Heart right ventricle (tissue), 16 donors: ENCODE data around the gene UPP1. TPM values are rescaled to one million over a fixed set of nuclear protein-coding genes. Genes with fewer than 3 reads are reported as not detected.

Source experiments
- ATAC-seq, 8 donors: fragments of 200-7000 bp; cut with Tn5 transposase; one replicate each; pipeline ENCODE4 v1.9.1; 2020; ENCODE audit warnings: mild to moderate bottlenecking in 8 of 8, moderate library complexity in 8 of 8, moderate number of reproducible peaks in 1 of 8
- DNase-seq, 2 donors: peaks; one replicate each; pipeline ENCODE4 v3.0.0-alpha.2; 2020
- H3K27ac ChIP-seq, 10 donors: fragments of 200-600 bp; sonication (generic) in 2 of 10; one replicate each; pipeline versions ENCODE4 v1.5.0 to v1.8.0; 2020 to 2022; ENCODE audit warnings: mild to moderate bottlenecking in 3 of 10
- H3K27me3 ChIP-seq, 7 donors: fragments of 200-600 bp; one replicate each; pipeline ENCODE4 v1.8.0; 2021 to 2022; ENCODE audit warnings: mild to moderate bottlenecking in 2 of 7
- H3K36me3 ChIP-seq, 9 donors: fragments of 200-600 bp; sonication (generic) in 1 of 9; one replicate each; pipeline versions ENCODE4 v1.5.0 to v1.8.0; 2020 to 2022; ENCODE audit warnings: mild to moderate bottlenecking in 2 of 9
- H3K4me1 ChIP-seq, 9 donors: fragments of 200-600 bp; sonication (generic) in 1 of 9; one replicate each; pipeline versions ENCODE4 v1.5.0 to v1.8.0; 2020 to 2022; ENCODE audit warnings: mild to moderate bottlenecking in 4 of 9
- H3K4me3 ChIP-seq, 10 donors: fragments of 200-600 bp; sonication (generic) in 2 of 10; one replicate each; pipeline versions ENCODE4 v1.5.0 to v1.8.0; 2020 to 2022; ENCODE audit warnings: mild to moderate bottlenecking in 7 of 10, moderate library complexity in 2 of 10
- H3K9me3 ChIP-seq, 11 donors: fragments of 200-600 bp in 10 of 11; sonication (generic) in 2 of 11; one replicate each; pipeline versions ENCODE4 v1.5.0 to v1.8.0; 2013 to 2022; ENCODE audit warnings: mild to moderate bottlenecking in 2 of 11, control low read depth in 1 of 11, moderate library complexity in 1 of 11
- CTCF ChIP-seq, 9 donors: fragments of 200-600 bp; sonication (generic) in 2 of 9; IDR thresholded peaks; one replicate each; pipeline versions ENCODE4 v1.5.0 to v1.8.0; 2021 to 2022; ENCODE audit warnings: antibody characterized with exemption in 9 of 9, mild to moderate bottlenecking in 5 of 9, moderate library complexity in 1 of 9
- WGBS, 2 donors: extraction: QIAGEN DNeasy Blood & Tissue Kit; methylation state at CpG; one replicate each; pipeline ENCODE4 v1.1.7; 2013; ENCODE audit warnings: inconsistent platforms in 1 of 2; 5-methylcytosine and 5-hydroxymethylcytosine counted together
- intact Hi-C, 10 donors: fragments of 100-400 bp; cut with DNase I; formaldehyde crosslinking; loops; one replicate each; pipeline versions ENCODE4 v1.11.1 to v1.14.2; 2022
- polyA plus RNA-seq, 2 donors: library from polyadenylated mRNA; stranded (reverse); fragments of 200-250 nt; gene quantifications; one replicate each; pipeline ENCODE4 v1.2.3, GENCODE V29; 2013
- total RNA-seq, 10 donors: library from RNA; stranded (reverse); fragmentation: NEBNext Ultra II Directional in 3 of 10; extraction: Animal tissue kit (Norgen Biotek cat#: 25700) in 3 of 10; gene quantifications; one replicate each; pipeline versions ENCODE4 v1.2.1 to v1.2.4, GENCODE V29; 2021 to 2023
- donor health status: Arrhythmogenic right ventricular cardiomyopathy.
- donor health status: ischemic (EF 13 %, LVEDD 7.1; RV severe dilation, severe dysfunction).
- donor health status: healthy with polysubstance abuse.
- donor health status: DM: no; HTN: yes; CAD: no.
- donor health status: DM: no; HTN: no; CAD: no.
- donor health status: ischemic (EF 25% LVEDD 6.9; RV normal size, moderate dysfunction).
- donor health status: ischemic (EF 25% LVEDD 5.7; RV mildly dilated, moderate dysfunction).
- donor health status: healthy.
- donor health status: DM: yes; HTN: yes; CAD: no.
- donor health status: Ischemic cardiomyopathy.
- donor health status: ischemic (EF 35%, LVEDD 5.7; RV mildly dilated, moderate dysfunction).
- donor health status: nonischemic (EF 11% LVEDD 7.7; RV severe dilation, severe dysfunction).
- donor health status: DM: yes; HTN: yes; CAD: no.
- donor health status: PGD.
- donor health status: ischemic (EF 29% LVEDD 5.4; RV normal size, mild dysfunction).
- donor health status: nonischemic (EF 23%, LVEDD 6.1; RV moderate dilation, normal function).

The UPP1 gene
- total and polyA plus RNA-seq, 12 donors = 14.4 to 54.5 (median 18.8) TPM

GRCh38 chr7:48099781-48100180 lies 10.7 kb downstream of the UPP1 start:
- ATAC-seq = no peak
- Histone ChIP-seq H3K4me3 (no peak overlapping the region), H3K4me1 (peaks cover 0 to 45% (median 0%) of the 10 kb centered on the region in 9 donors), H3K27ac (peak overlapping the region in 1 of 10 donors; percentile 88), H3K27me3 (no peaks in the 10 kb centered on the region), H3K9me3 (no peaks in the 10 kb centered on the region), H3K36me3 (peaks cover 0 to 99% (median 27%) of the 10 kb centered on the region in 9 donors)
- DNase-seq = no peak
- intact Hi-C loops = loop anchor here in 2 of 10 donors (10.0 kb wide), 2 partner anchors 65 to 295 kb away; partner anchors contain the start of gene C7orf57 (in 2 of the 2)
- 96 to 97% methylated on average over 3 of the region's 3 CpGs for WGBS, 2 donors
- TF ChIP-seq CTCF (IDR thresholded peaks at IDR 0.05) = no peak

- no peak for ATAC-seq
- DNase-seq = no peak
- Histone ChIP-seq H3K4me1 (peaks cover 0 to 29% (median 0%) of the 10 kb centered on the region in 9 donors), H3K27ac (no peak overlapping the region), H3K9me3 (no peaks in the 10 kb centered on the region), H3K36me3 (peaks cover 0 to 99% (median 29%) of the 10 kb centered on the region in 9 donors), H3K27me3 (no peaks in the 10 kb centered on the region), H3K4me3 (no peak overlapping the region)
- WGBS, 2 donors = 97 to 99% methylated on average over 8 of the region's 8 CpGs
- TF ChIP-seq CTCF (IDR thresholded peaks at IDR 0.05) = no peak
- intact Hi-C loops = loop anchor here in 1 of 10 donors (10.0 kb wide), 2 partner anchors 67 to 297 kb away; partner anchors contain the start of gene C7orf57
These were observed 12.3 kb downstream of the UPP1 start for GRCh38 chr7:48101352-48101751.

- Histone ChIP-seq H3K36me3 (peaks cover 0 to 99% (median 29%) of the 10 kb centered on the region in 9 donors), H3K9me3 (no peaks in the 10 kb centered on the region), H3K27ac (no peak overlapping the region), H3K27me3 (no peaks in the 10 kb centered on the region), H3K4me3 (no peak overlapping the region), H3K4me1 (peaks cover 0 to 23% (median 0%) of the 10 kb centered on the region in 9 donors)
- DNase-seq (no peak), ATAC-seq (peak in 1 of 8 donors; percentile 30)
- peak in 2 of 9 donors; percentile 13 to 38 for TF ChIP-seq CTCF (IDR thresholded peaks at IDR 0.05)
- 85 to 90% methylated on average over 4 of the region's 4 CpGs for WGBS, 2 donors
- intact Hi-C loops = loop anchor here in 1 of 10 donors (10.0 kb wide), 2 partner anchors 67 to 297 kb away; partner anchors contain the start of gene C7orf57
These were observed 12.9 kb downstream of the UPP1 start for GRCh38 chr7:48101968-48102367.

- no peak for ATAC-seq
- 97 to 98% methylated on average over 4 of the region's 4 CpGs for WGBS, 2 donors
- peaks cover 0 to 19% (median 0%) of the 10 kb centered on the region in 9 donors for H3K4me1 ChIP-seq
- H3K36me3 ChIP-seq = peaks cover 0 to 99% (median 29%) of the 10 kb centered on the region in 9 donors
- H3K27ac ChIP-seq = no peak overlapping the region
- no peak overlapping the region for H3K4me3 ChIP-seq
- no peaks in the 10 kb centered on the region for H3K27me3 ChIP-seq
- DNase-seq = no peak
- H3K9me3 ChIP-seq = no peaks in the 10 kb centered on the region
- intact Hi-C loops = loop anchor here in 1 of 10 donors (10.0 kb wide), 2 partner anchors 68 to 298 kb away; partner anchors contain the start of gene C7orf57
- no peak for TF ChIP-seq CTCF (IDR thresholded peaks at IDR 0.05)
These were observed 13.5 kb downstream of the UPP1 start for GRCh38 chr7:48102530-48102929.
